SKM-1 (cell line): ENCODE data around the gene RNASE3.
"Not testable (repeated sequence)": the region's sequence is repeated elsewhere in the genome, so short reads cannot be mapped to it uniquely, and the experiment has no call there.

Source experiments
- DNase-seq: peaks from one replicate; lab custom pipeline; 2025; ENCODE audit not compliant: unreplicated experiment; lab: John Stamatoyannopoulos, UW

Gene RNASE3

GRCh38 chr14:20910822-20911221 is 19.6 kb downstream of the RNASE3 start:
- DNase-seq: not testable (repeated sequence)

GRCh38 chr14:20919038-20919756 is 28.0 kb downstream of the RNASE3 start:
- DNase-seq: not testable (repeated sequence)

GRCh38 chr14:20923766-20924297 is 32.6 kb downstream of the RNASE3 start:
- DNase-seq: not testable (repeated sequence)

- no peak for DNase-seq
Measured at GRCh38 chr14:20934148-20934762, 43.1 kb downstream of the RNASE3 start.

GRCh38 chr14:20935303-20935984 is 44.3 kb downstream of the RNASE3 start:
- no peak for DNase-seq
